NB4 (cell line): ENCODE results near the gene FNDC7.

Source experiments
- POLR2A ChIP-seq: IDR thresholded peaks from 2 replicates; pipeline ENCODE4 v1.6.1; 2011; ENCODE audit warnings: mild to moderate bottlenecking; ENCODE audit not compliant: insufficient read length; ENCODE audit errors: extremely low read depth
- TF ChIP-seq, protein P1 (sequence below): IDR thresholded peaks from one replicate; pipeline ENCODE4 v1.5.1; 2012; ENCODE audit warnings: low read depth, low read length
- TF ChIP-seq, protein P2 (sequence below): IDR thresholded peaks from 2 replicates; pipeline ENCODE4 v1.6.1; 2011; ENCODE audit warnings: low read depth, low read length

DNA sequence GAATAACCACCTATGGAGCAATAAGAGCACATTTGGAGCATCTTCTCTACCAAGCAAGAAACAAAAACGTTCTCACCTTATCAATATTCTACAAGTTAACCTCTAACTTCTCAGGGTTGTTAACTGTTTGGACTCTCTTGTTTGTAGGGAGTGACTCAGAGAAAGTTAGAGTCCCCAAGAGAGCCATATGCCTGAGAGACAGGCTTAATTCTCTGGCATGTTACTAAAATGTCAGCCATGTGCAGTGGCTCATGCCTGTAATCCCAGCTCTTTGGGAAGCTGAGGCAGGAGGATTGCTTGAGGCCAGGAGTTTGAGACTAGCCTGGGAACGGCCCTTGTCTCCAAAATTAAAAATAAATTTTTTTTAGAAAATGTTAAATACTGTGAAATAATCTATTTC, 47.6 kb upstream of the FNDC7 start:
- TF ChIP-seq, protein P1, sequence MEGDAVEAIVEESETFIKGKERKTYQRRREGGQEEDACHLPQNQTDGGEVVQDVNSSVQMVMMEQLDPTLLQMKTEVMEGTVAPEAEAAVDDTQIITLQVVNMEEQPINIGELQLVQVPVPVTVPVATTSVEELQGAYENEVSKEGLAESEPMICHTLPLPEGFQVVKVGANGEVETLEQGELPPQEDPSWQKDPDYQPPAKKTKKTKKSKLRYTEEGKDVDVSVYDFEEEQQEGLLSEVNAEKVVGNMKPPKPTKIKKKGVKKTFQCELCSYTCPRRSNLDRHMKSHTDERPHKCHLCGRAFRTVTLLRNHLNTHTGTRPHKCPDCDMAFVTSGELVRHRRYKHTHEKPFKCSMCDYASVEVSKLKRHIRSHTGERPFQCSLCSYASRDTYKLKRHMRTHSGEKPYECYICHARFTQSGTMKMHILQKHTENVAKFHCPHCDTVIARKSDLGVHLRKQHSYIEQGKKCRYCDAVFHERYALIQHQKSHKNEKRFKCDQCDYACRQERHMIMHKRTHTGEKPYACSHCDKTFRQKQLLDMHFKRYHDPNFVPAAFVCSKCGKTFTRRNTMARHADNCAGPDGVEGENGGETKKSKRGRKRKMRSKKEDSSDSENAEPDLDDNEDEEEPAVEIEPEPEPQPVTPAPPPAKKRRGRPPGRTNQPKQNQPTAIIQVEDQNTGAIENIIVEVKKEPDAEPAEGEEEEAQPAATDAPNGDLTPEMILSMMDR: no peak
- TF ChIP-seq, protein P2, sequence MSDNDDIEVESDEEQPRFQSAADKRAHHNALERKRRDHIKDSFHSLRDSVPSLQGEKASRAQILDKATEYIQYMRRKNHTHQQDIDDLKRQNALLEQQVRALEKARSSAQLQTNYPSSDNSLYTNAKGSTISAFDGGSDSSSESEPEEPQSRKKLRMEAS: no peak
- no peak for TF ChIP-seq POLR2A
